SK-N-SH treated with all-trans-retinoic acid at 6 μM for 48 hours (cell line): ENCODE data around the gene PLXNA3.

Experiments used
- ARNTL ChIP-seq: fragments of 450-650 bp; formaldehyde crosslinking; IDR thresholded peaks from 2 replicates; pipeline ENCODE4 v1.5.0; 2020; ENCODE audit warnings: low read depth, mild to moderate bottlenecking, moderate library complexity, borderline replicate concordance
- BACH2 ChIP-seq: fragments of 250-450 bp; sonication (Bioruptor Pico); IDR thresholded peaks from 2 replicates; pipeline ENCODE4 v1.9.0; 2021; ENCODE audit warnings: mild to moderate bottlenecking, borderline replicate concordance
- ESRRG ChIP-seq: fragments of 250-450 bp; sonication (Bioruptor Pico); IDR thresholded peaks from 2 replicates; pipeline ENCODE4 v1.6.1; 2021; ENCODE audit warnings: mild to moderate bottlenecking
- OSR1 ChIP-seq: fragments of 250-450 bp; sonication (Bioruptor Pico); IDR thresholded peaks from 2 replicates; pipeline ENCODE4 v1.8.0; 2022; ENCODE audit warnings: moderate library complexity, mild to moderate bottlenecking, inconsistent platforms
- PATZ1 ChIP-seq: fragments of 250-450 bp; sonication (Bioruptor Pico); IDR thresholded peaks from 2 replicates; pipeline ENCODE4 v1.8.0; 2020; ENCODE audit warnings: mild to moderate bottlenecking, moderate library complexity, borderline replicate concordance
- POU6F1 ChIP-seq: fragments of 250-450 bp; sonication (Bioruptor Pico); IDR thresholded peaks from 2 replicates; pipeline ENCODE4 v1.8.0; 2021; ENCODE audit warnings: low read depth, mild to moderate bottlenecking, moderate library complexity, borderline replicate concordance
- RARB ChIP-seq: fragments of 250-450 bp; sonication (Bioruptor Pico); IDR thresholded peaks from 2 replicates; pipeline ENCODE4 v1.8.0; 2021; ENCODE audit warnings: mild to moderate bottlenecking, moderate library complexity
- SNAI2 ChIP-seq: fragments of 250-450 bp; sonication (Bioruptor Pico); IDR thresholded peaks from 2 replicates; pipeline ENCODE4 v1.5.0; 2020; ENCODE audit warnings: mild to moderate bottlenecking, moderate library complexity
- TOX ChIP-seq: fragments of 250-450 bp; sonication (Bioruptor Pico); IDR thresholded peaks from 2 replicates; pipeline ENCODE4 v1.8.0; 2021; ENCODE audit warnings: mild to moderate bottlenecking, moderate library complexity, borderline replicate concordance
- ZC3H10 ChIP-seq: fragments of 250-450 bp; sonication (Bioruptor Pico); IDR thresholded peaks from 2 replicates; pipeline ENCODE4 v1.5.1; 2021; ENCODE audit warnings: mild to moderate bottlenecking, moderate library complexity
- ZFP30 ChIP-seq: fragments of 450-650 bp; formaldehyde crosslinking; IDR thresholded peaks from 2 replicates; pipeline ENCODE4 v1.5.0; 2022; ENCODE audit warnings: mild to moderate bottlenecking, moderate library complexity
- ZNF70 ChIP-seq: fragments of 450-650 bp; formaldehyde crosslinking; IDR thresholded peaks from 2 replicates; pipeline ENCODE4 v1.5.0; 2020; ENCODE audit warnings: mild to moderate bottlenecking, moderate library complexity
- ZNF8 ChIP-seq: fragments of 450-650 bp; formaldehyde crosslinking; IDR thresholded peaks from 2 replicates; pipeline ENCODE4 v1.5.0; 2020; ENCODE audit warnings: mild to moderate bottlenecking, moderate library complexity
- TF ChIP-seq, protein P1 (sequence below): fragments of 250-450 bp; sonication (Bioruptor Pico); IDR thresholded peaks from 2 replicates; pipeline ENCODE4 v1.5.1; 2021; ENCODE audit warnings: mild to moderate bottlenecking, moderate library complexity

- TF ChIP-seq POU6F1 (CRISPR knock-in tag), result no peak
- no peak for TF ChIP-seq RARB (CRISPR knock-in tag)
- TF ChIP-seq OSR1 (CRISPR knock-in tag), result no peak
- TF ChIP-seq, protein P1, sequence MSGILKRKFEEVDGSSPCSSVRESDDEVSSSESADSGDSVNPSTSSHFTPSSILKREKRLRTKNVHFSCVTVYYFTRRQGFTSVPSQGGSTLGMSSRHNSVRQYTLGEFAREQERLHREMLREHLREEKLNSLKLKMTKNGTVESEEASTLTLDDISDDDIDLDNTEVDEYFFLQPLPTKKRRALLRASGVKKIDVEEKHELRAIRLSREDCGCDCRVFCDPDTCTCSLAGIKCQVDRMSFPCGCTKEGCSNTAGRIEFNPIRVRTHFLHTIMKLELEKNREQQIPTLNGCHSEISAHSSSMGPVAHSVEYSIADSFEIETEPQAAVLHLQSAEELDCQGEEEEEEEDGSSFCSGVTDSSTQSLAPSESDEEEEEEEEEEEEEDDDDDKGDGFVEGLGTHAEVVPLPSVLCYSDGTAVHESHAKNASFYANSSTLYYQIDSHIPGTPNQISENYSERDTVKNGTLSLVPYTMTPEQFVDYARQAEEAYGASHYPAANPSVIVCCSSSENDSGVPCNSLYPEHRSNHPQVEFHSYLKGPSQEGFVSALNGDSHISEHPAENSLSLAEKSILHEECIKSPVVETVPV (CRISPR knock-in tag), result no peak
- TF ChIP-seq BACH2 (CRISPR knock-in tag), result no peak
- TF ChIP-seq ESRRG (CRISPR knock-in tag), result no peak
- no peak for TF ChIP-seq SNAI2 (CRISPR knock-in tag)
- TF ChIP-seq ZC3H10, result no peak
- TF ChIP-seq ARNTL (CRISPR knock-in tag), result no peak
- no peak for TF ChIP-seq PATZ1 (CRISPR knock-in tag)
- no peak for TF ChIP-seq ZNF8 (CRISPR knock-in tag)
- no peak for TF ChIP-seq TOX (CRISPR knock-in tag)
- no peak for TF ChIP-seq ZFP30
- no peak for TF ChIP-seq ZNF70 (CRISPR knock-in tag)
Observed at GRCh38 chrX:154460326-154460725, 2.2 kb downstream of the PLXNA3 start.
